ENCODE data around the gene UBE2D2.
"Not testable (repeated sequence)": the region's sequence is repeated elsewhere in the genome, so short reads cannot be mapped to it uniquely, and the experiment has no call there.

UBE2D2 gene

DNA sequence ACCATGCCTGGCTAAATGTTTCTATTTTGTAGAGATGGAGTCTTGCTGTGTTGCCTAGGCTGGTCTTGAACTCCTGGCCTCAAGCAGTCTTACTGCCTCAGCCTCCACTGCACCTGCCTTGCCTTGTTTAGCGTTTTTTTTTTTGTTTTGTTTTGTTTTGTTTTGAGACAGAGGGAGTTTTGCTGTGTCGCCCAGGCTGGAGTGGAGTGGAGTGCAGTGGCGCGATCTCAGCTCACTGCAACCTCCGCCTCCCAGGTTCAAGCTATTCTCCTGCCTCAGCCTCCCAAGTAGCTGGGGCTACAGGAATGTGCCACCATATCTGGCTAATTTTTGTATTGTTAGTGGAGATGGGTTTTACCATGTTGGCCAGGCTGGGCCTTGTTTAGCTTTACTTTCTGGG, 27.0 kb downstream of the UBE2D2 start:
- not testable (repeated sequence) for DNase-seq

DNA sequence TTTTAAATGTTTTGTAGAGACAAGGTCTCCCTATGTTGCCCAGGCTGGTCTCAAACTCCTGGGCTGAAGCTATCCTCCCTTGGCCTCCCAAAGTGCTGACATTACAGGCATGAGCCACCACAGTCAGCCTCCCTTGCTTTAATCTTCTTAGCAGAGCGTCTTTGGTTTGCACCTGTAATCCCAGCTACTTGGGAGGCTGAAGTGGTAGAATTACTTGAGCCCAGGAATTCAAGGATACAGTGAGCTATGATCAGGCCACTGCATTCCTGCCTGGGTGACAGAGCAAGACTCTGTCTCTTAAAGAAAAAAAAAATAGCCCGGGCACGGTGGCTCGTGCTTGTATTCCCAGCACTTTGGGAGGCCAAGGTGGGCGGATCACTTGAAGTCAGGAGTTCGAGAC, 27.8 kb downstream of the UBE2D2 start:
- no peak for DNase-seq

DNA sequence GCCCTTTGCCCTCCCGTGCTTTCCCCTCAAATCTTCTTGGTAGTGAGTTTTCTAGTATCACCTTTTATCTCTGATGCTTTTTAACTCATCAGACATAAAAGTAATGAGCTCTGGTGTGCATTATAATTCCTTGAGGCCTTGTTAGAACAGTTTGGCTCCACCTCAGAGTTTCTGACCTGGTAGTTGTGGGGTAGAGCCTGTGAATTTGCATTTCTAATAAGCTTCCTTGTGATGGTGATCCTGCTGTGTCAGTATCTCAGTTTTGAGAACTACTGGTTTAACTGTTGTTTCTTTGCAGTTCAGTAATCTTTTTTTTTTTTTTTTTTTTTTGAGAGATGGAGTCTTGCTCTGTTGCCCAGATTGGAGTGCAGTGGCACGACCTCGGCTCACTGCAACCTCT, 31.1 kb downstream of the UBE2D2 start:
- no peak for DNase-seq

DNA sequence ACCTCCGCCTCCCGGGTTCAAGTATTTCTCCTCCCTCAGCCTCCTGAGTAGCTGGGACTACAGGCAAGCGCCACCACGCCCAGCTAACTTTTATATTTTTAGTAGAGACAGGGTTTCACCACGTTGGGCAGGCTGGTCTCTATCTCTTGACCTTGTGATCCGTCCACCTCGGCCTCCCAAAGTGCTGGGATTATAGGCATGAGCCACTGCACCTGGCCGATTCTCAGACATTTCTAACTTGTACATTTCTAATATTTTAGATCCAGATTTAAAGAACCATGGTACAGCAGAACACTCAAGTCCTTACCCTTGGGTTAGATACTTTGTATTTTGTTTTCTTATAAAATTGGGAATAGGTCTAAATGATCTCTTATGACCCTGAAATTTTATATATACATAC, 31.9 kb downstream of the UBE2D2 start:
- DNase-seq, result not testable (repeated sequence)

DNA sequence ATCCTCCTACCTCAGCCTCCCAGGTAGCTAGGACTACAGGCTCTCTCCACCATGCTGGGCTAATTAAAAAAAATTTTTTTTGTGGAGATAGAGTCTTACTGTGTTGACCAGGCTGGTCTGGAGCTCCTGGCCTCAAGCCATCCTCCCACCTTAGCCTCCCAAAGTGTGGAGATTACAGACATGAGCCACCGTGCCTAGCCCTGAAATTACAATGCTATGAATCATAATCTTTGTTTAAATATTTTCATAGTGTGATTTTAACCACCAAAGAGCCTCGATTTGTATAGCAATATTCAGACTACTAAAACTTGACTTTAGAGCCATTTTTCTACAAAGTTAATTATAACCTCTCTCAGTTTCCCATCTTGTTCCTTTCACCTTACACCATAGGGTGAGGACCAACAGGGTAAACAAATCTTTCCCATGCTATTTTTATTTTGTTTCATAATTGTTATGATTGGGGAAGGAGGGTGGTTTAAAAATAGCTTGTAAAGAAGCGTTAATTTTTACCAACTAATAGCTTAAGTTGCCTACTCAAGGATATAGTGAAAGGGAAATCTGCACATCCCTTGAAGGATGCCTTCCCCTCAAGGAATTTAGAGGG, 32.7 kb downstream of the UBE2D2 start:
- no peak for DNase-seq

DNA sequence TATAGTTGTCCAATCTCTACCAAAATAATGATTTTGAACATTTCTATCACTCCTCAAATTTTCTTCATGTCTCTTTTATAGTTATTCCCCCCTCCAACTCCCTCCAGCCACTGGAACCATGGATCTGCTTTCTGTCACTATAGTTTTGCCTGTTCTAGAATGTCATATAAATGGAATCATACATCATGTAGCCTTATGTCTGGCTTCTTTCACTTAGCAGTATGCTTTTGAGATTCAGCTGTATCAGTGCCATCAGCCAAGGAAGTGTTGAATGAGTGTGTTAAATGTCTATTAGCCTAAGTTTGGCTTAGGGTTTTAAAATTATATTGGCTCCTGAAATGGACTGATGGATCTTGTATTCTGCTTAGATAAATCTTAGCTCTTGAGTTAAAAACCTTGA, 36.0 kb downstream of the UBE2D2 start:
- no peak for DNase-seq

DNA sequence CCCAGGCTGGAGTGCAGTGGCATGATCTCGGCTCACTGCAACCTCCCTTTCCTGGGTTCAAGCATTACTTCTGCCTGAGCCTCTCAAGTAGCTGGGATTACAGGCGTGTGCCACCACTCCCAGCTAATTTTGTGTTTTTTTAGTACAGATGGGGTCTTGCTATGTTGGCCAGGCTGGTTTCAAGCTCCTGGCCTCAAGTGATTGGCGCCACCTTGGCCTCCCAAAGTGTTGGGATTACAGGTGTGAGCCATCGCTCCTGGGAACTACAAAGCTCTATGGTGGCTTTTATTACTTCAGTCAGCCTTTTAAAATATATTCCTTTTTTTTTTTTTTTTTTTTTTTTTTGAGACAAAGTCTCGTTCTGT, 37.4 kb downstream of the UBE2D2 start:
- DNase-seq, result not testable (repeated sequence)

DNA sequence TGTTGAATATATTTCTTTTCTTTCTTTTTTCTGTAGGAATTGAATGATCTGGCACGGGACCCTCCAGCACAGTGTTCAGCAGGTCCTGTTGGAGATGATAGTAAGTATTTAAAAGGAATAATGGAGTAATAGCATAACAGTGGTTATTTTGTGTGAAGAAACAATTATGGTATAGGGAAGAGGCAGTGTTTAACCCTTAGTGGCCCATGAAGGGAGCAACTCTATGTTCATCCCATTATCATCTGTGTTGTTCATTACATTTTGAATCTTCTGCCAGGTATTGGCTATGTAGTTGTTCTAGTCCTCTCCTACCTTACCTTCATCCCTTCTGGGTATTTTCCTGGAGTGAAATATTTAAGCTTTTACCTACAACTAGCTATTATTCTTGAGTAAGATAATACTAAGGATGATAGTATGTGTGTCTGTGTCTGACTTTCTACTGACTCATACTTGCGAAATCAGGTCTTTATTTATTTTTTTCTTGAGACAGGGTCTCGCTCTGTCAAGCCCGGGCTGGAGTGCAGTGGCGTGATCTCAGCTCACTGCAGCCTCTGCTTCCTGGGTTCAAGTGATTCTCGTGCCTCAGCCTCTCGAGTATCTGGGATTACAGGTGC, 39.3 kb downstream of the UBE2D2 start:
- DNase-seq, result no peak

DNA sequence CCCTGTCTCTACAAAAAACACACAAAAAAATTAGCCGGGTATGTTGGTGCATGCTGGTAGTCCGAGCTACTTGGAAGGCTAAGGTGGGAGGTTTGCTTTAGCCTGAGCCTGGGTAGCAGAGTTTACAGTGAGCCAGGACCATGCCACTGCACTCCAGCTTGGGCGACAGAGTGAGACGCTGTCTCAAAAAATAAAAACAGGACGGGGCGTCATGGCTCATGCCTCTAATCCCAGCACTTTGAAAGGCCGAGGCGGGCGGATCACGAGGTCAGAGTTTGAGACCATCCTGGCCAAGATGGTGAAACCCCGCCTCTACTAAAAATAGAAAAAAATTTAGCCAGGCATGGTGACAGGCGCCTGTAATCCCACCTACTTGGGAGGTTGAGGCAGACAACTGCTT, 40.3 kb downstream of the UBE2D2 start:
- DNase-seq, result no peak

DNA sequence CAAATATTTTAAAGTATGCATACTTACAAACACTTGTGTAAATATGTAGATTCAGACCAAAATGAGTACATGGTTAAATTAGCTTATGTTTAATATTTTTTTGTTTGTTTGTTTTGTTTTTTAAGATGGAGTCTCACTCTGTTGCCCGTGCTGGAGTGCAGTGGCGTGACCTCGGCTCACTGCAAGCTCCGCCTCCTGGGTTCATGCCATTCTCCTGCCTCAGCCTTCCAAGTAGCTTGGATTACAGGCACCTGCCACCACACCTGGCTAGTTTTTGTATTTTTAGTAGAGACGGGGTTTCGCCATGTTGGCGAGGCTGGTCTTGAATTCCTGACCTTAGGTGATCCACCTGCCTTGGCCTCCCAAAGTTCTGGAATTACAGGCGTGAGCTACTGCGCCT, 40.8 kb downstream of the UBE2D2 start:
- DNase-seq, result not testable (repeated sequence)

DNA sequence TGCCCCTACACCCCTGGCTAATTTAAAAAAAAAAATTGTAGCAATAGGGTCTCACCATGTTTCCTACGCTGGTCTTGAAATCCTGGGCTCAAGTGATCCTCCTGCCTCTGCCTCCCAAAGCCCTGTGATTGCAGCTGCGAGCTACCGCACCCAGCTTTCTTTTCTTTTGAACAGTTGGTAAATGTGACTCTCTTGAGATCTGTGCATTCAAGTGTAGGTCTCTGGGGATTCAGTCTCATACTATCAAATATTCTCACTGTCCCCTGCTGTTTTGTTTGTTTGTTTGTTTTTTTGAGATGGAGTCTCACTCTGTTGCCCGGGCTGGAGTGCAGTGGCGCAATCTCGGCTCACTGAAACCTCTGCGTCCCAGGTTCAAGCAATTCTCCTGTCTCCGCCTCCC, 44.7 kb downstream of the UBE2D2 start:
- no peak for DNase-seq

DNA sequence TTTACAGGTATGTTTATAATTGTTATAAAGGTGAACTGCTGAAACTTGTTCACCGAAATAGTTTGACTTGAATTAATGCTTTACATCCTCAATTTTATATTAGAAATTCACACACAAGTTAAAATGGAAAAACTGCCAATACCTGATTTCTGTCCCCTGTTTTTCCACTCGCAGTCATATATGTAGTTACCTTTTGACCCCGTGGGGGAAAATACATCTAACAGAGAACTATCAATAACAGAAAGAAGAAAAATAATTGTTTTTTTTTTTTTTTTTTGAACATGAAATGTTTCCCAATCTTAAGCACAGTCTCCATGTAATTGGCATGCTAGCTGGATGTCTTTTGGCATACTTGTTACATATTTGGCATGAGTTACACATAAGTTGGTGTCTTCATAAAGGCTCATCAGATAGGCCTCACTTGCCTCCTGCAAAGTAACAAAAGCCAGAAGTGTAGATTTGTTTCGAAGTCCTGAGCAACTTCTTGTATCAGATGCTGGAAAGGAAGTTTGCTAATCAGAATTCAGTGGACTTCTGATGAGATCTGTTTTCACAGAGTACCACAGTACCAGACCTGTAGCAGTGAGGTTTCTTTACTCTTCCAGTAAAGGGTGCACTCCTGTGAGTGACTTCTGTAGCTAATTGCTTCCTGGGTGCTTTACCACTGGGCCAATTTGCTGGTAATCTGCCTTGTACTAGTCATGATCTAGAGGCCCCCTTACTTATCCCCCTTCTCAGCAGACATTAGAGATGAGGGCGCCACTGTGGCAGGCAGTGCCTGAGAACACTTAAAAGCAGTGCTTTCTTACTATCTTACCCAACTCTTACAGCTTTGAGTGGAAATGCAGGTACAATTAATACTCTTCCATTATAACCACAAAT, 50.8 kb downstream of the UBE2D2 start:
- DNase-seq, result no peak

DNA sequence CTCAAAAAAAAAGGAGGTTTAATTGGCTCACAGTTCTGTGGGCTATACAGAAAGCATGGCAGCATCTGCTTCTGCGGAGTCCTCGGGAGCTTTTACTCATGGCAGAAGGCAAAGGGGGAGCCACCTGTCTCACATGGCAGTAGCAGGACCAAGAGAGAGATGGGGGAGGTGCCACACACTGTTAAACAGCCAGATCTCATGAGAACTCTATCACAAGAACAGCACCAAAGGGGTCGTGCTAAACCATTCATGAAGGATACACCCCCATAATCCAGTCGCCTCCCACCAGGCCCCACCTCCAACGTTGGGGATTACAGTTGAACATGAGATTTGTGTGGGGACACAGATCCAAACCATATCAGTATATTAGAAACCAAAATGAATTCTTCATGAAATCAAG, 58.7 kb downstream of the UBE2D2 start:
- DNase-seq, result no peak

DNA sequence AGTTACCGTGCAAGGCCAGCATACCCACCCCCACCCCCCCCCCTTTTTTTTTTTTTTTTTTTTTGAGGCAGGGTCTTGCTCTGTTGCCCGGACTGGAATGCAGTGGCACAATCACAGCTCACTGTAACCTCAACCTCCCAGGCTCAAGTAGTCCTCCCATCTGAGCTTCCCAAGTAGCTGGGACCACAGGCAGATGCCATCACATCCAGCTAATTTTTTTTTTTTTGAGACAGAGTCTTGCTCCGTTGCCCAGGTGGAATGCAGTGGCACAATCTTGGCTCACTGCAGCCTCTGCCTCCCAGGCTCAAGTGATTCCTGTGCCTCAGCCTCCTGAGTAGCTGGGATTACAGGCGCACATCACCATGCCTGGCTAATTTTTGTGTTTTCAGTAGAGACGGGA, 64.3 kb downstream of the UBE2D2 start:
- not testable (repeated sequence) for DNase-seq

DNA sequence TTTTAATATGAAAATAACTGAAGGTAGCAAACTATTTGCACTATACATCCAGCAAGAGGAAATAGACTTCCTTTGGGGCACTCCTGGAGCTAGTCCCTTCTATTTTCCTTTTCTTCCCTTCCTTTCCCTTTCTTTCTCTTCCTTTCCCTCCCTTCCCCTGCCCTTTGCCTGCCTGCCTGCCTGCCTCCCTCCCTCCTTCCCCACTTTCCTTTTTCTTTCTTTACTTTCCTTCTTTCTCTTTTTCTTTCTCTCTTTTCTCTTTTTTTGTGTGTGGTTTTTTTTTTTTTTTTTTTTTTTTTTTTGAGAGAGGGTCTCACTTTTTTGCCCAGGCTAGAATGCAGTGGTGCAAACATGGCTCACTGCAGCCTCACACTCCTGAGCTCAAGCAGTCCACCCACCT, 69.7 kb downstream of the UBE2D2 start:
- no peak for DNase-seq

DNA sequence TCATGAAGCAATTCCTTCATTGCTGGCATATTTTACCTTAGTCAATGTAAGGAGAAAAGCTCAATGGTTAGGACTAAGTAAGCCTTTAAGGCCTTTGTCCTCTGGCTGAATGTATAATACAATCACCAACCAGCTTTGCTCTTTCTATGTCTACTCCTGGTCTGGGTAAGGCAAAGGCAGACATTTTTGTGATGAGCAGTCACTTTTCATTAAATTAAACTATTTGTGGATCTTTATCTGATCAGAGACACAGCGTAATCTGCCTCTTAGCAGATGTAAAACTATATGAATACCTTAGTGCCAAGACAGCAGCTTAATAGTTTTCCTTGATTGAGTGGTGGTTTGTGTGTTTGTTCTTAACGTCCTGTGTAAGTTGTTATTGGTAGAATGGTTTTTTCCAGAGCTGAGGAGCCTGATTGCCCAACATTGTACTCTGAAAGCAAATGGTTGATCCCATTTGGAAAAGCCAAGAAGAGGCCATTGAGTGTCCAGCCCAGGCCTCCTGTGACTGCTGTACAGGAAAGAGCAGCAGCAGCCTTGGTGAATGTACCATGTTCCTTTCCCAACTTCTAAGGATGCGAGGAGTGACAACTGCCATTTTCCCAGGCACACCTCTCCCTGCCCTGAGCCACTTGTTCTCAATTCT, 70.5 kb downstream of the UBE2D2 start:
- no peak for DNase-seq

DNA sequence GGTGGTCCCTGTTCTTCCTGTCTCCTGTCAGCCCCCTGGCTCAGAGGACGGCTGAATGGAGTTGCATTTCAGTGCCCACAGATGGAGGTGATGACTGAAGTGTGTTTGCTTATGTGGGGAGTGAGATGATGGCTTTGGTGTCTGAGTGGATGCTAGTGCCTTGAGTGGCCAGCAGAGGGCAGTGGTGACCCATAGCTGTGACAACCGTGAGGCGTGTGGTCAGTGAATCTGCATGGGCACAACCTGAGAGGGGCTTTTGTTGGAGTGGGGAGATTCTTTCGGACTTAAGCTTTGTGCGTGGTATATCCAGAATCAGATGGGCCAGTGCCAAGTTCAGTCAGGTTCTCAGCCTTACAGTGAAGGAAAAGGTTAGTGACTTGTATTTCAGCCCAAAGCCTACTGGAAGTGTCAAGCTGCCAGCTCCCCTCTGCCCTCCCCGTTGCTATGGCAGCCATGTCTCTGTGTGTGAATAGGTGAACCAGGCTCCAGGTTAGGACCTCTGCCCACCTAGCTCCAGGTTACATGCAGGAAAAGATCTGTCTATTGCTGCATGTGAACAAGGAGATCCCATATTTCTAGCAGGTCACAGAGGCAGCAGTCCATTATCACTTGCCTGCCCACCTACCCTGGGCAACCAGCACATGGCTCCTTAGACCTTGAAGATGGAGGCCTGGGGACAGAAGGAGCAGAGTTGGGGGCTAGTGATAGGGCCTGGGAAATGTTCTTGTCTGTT, 72.3 kb downstream of the UBE2D2 start:
- peak; percentile 19 for DNase-seq

DNA sequence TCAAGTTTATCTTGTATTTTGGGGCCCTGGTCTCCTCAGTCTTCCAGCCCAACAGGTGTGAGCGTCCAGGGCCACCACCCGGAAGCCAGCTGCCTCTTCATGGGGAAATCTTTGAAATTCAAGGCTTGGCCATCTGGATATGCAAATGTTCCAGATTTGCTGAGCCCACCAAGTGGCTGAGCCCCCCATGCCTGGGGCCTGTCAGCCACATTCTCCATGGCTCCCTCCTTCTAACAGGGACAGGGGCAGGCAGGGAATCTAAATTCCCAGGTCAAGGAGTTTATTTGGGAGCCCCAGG, 72.8 kb downstream of the UBE2D2 start:
- DNase-seq, result no peak

DNA sequence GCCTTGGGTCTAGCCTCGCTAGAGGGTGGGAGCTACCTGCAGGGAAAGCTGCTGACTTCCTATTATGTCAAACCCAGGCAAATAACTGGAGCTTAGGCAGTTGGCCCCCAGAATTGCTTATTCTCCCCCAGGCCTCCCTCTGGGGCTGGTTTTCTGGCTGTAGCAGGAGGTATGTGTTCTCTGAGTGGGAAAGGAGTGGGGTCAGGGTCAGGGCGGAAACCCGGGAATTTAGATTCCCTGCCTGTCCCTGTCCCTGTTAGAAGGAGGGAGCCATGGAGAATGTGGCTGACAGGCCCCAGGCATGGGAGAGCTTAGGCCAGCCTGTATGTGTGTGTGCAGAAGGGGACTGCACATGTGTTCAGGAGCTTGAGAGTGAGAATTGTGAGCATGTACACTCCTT, 73.4 kb downstream of the UBE2D2 start:
- DNase-seq, result no peak

DNA sequence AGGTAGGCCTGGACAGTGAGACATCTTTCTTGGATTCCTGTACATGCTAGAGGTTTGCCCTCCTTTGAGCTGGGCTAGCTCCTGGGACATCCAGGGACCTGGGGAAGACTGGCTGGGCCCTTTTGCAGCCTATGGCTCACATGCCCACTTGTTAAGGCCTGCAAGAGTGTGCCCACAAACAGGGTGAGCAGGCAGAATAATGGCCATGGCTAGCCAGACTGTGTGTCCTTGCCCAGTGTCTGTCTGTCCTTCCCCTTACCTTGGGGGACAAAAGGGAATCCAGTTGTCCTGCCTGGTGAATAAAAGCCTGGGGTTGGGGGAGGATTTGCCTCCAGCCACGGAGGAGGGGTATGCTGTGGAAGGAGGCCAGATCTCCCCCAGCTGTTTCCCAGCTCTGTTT, 74.1 kb downstream of the UBE2D2 start:
- DNase-seq, result no peak

DNA sequence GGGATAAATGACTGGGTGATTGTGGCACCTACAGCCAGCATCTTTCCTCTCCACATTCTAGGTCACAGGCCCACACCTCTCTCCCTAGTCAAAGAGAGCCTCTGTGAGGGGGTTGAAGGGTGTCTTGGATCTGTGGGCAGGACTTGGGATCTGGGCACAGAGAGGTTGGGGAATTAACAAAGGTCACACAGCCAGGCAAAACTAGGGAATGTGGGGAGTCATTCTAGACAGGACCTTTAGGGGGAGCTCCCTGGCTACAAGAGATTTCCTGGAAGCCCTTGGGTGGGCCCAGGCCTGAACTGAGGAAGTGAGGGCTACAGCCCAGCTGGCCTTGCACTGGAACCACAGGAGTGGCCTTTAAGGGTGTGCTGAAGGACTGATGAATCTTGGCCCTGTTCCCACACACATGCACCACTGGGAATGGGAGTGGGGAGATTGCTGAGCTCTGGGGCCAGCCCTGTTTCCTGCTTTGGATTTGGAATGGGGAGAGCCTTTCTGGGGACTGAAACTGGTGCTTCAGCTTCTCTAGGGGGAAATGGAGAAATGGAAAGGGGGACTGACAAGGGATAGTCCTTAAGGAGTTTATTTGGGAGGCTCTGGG, 74.6 kb downstream of the UBE2D2 start:
- peak; percentile 28 for DNase-seq

DNA sequence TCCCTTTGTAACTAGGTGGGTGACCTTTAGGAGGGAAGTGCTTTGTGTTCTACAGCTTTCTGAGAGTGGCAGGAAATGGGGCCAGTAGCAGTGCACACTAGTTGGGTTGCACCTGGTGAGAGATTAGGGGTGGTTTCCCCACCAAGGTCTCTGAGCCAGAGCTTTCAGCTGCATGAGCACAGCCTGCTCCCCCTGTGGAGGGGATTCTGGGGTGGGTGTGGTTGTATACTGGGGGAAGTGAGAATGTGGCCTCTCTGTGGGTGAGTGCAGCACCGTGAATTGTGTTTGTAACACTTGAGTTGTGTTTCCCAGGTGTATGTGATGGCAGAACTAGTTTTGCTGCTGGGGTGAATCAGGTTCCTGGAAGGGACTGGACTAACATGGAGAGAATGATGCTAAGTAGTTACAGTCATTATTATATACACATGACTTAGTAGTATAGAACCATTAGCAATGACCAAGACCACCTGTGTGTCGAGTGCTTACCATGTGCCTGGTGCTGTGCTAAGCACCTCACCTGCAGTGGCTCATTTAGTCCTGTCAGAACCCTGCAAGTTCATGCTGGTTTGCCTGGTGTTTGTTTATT, 75.2 kb downstream of the UBE2D2 start:
- no peak for DNase-seq

Measured in NCI-H2107 (cell line).